SKM-1 treated with dmso at 0.1 percent for 144 hours (cell line): ENCODE data around the gene NUP107.
"Not testable (repeated sequence)": the region's sequence is repeated elsewhere in the genome, so short reads cannot be mapped to it uniquely, and the experiment has no call there.

Experiments
- DNase-seq: peaks from one replicate; lab custom pipeline; 2025; ENCODE audit not compliant: unreplicated experiment; lab: John Stamatoyannopoulos, UW

NUP107 gene

GRCh38 chr12:68686595-68687521, at the start of gene NUP107:
Gene NUP107 (plus strand): TSS chr12:68686978. CDS start chr12:68687066, 88 bp downstream.
- peak; percentile 88 for DNase-seq

- DNase-seq: not testable (repeated sequence)
These were observed 49.3 kb upstream of the NUP107 start for GRCh38 chr12:68637439-68637838.

DNA sequence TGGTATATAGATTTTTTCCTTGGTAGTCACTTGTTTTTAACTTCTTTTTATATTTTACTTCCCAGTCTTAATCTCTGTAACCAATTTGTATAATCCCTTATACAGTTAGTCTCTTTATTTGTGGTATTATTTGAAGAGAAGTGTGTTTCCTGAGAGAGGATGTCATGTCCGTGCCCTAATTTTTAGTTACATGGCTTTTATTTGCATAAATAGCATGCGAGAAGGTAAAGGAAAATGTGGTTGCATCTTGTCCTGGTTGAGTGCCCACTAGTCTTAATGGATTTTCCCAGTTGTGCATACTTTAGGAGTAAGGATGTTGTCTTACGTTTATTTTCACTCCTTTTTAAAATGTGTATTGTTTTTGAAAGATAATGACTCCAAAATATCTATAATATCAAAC, 48.6 kb upstream of the NUP107 start:
- DNase-seq: no peak

DNA sequence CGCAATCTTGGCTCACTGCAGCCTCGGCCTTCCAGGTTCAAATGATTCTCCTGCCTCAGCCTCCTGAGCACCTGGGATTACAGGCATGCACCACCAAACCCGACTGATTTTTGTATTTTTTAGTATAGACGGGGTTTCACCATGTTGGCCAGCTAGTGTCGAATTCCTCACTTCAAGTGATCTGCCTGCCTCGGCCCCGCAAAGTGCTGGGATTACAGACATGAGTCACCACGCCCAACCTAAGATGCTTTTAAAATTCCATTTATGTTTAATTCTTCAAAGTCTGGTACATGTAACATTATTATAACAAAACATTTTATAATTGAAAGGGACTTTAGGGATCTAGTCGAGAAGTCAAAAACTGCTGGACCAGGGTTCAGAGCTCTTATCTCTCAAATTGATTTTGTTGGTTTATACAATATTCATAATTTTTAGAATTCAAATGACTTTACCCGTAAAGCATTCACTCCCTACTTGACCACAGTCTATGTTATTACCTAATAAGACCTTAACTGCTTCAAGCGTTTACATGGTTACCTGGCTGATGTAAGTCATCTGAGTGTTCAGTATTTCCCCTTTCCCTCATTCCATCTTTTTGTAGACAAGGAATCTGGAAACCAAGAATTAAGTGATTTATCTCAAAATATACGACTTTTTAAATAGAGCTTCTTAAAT, 47.9 kb upstream of the NUP107 start:
- DNase-seq: no peak

DNA sequence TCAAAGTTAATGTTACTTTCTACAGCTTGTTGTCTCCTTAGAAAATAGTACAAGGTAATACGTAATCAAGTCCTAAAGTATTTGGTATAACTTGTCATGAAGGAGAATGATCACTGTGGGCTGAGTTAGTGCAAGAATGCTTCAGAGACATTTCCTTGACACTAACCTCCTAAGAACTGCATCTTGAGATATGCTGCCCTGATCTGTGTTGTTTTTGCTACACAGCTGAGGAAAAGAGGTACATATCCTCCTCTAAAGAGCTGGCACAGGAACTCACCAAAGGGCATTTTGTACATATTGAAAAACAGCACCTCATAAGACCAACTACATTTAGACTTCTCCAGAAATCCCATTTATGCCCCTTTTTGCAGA, 47.4 kb upstream of the NUP107 start:
- no peak for DNase-seq

DNA sequence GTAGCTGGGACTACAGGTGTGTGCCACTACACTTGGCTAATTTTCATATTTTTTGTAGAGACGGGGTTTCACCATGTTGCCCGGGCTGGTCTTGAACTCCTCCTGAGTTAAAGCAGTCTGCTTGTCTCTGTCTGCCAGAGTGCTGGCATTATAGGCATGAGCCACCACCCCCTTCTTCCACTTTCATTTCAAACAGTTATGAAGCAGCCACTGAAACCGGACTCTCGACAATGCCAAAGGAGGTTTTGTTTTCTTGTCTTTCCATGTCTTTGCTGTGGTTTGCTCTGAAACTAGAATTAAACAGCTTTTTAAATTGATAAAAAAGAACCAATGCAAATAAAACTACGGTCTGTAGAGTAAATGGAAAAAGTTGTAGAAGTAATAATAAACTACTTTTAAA, 45.6 kb upstream of the NUP107 start:
- DNase-seq: no peak

DNA sequence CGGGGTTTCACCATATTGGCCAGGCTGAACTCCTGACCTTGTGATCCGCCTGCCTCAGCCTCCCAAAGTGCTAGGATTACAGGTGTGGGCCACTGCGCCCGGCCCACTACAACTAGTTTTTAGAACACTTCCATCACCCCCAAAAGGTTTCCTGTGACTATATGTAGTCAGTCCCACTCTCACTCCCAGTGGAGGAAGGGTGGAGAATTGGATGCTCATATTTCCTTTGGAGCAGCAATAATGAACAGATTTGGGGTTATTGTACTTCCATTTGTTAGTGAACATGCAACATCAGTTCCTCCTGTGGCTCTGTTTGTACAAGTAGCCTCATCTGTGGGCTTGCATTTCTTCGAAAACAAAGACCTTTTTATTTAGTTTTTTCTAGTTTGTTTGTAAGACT, 40.3 kb upstream of the NUP107 start:
- DNase-seq: no peak

DNA sequence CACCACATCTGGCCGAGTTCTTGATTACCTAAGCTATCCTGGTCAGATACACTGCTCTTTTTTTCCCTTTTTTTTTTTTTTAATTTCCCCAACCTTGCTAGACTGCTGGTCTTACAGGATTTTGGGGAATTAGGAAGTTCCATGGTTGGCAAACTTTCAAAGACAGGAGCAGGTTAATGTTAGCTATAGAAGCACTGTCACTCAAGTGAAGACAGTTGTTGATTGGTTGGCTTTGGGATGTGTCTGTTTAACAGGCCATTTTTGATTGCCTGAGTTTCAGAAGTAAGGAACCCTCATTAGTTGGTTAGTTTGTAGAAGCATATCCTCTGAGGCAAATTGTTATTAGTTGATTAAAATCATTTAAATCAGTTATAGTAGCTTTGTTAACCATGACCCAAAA, 39.3 kb upstream of the NUP107 start:
- no peak for DNase-seq

DNA sequence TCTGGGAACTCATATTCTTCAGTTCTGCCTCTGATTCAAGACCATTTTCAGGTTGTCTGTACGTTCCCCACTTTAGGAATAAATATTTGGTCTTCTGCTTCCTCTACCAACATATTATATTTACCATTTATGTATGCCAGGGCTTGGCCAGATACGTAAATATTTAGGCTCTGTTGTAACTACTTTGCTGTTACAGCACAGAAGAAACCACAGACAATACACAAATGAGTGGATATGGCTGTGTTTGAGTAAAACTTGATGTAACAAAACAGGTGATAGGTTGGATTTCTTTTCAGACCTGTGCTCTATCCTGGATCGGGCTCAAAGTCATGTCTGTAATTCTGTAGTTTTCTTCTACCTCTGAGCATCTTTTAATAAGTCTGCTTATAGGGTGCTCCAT, 38.6 kb upstream of the NUP107 start:
- DNase-seq: no peak

- no peak for DNase-seq
These were observed 21.7 kb upstream of the NUP107 start for GRCh38 chr12:68665016-68665569.

DNA sequence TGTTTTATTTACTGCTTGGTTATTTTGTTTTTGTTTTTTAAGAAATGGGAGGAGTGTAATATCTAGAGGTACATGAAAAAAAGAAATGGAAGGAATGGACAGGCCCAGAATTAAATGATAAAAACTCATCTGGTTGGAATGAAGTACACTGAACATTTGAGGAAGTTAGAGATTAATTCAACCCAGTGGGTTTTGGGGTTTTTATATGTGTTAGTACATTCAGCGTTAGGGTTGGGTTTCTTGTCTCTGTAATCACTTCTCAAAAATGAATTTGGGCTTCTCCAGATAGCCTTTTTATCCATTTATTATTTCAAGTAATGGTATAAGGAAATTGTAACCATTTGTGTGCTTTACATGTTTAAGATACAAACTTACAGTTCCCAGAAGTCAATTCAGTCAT, 19.5 kb upstream of the NUP107 start:
- no peak for DNase-seq

DNA sequence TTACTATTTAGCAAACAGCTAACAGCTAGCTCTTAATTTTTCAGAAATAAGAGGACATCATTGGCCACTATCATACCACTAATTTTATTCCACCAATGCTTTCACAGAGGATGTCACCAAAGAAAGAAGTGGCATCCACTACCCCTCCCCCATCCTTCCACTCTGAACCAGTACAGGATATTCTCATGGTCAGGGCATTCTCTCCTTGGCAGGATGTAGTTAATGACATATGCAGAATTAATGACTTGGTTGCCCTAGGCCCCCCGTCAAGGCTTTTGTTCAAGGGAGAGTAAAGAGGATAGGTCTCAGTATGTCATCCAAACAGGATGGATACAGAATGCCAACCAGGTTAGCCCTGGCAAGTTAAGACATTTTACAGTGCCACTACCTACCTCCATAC, 18.9 kb upstream of the NUP107 start:
- no peak for DNase-seq

GRCh38 chr12:68671179-68671578, 15.6 kb upstream of the NUP107 start:
- DNase-seq: no peak

DNA sequence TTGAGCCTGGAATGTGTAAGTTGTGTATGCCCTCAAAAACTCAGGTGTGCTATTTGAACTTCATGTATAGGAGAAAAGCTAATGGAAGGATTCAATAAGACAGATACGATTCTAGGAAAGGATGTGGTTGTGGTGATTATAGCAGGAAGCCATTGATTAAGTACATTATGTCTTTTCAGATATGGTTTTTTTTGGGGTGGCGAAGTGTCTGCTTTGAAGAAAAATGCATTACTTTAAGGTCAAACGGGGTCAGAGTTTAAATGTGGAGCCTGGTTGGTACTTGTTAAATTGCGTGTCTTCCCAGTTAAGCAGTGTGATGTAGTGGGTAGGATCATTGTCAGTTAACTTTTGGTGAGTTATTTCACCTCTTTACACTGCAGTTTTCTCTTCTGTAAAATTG, 13.0 kb upstream of the NUP107 start:
- DNase-seq: no peak

DNA sequence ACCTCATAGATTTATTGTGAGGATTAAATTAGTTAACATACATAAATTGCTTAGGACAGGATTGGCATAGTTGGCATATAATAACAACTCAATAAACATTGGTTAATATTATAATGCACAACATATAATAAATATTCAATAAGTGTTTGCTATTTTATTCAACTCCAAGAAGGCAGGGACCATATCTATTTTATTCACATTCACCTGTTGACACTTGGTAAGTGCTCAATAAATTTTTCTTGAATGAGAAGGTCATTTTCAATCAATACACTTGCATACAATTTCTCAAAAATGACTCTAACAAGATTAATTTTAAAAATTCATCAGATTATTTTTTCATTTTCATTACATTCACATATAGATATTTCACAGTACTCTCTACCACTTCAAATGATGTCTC, 12.4 kb upstream of the NUP107 start:
- no peak for DNase-seq

GRCh38 chr12:68675101-68675842, 11.5 kb upstream of the NUP107 start:
- no peak for DNase-seq

- not testable (repeated sequence) for DNase-seq
These were observed 9.9 kb upstream of the NUP107 start for GRCh38 chr12:68676854-68677253.

GRCh38 chr12:68686262-68686594, 550 bp upstream of the NUP107 start:
- no peak for DNase-seq

DNA sequence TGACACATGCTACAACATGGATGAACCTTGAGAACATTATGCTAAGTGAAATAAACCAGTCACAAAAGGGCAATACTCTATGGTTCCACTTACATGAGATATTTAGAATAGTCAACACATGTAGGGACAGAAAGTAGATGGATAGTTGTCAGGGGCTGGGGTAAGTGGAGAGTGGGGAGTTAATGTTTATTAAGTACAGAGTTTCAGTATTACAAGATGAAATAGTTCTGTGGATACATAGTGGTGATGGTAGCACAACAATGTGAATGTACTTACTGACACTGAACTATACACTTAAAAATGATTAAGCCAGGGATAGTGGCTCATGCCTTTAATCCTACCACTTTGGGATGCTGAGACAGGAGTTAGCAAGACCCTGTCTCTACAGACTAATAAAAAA, 8.7 kb downstream of the NUP107 start:
- DNase-seq: no peak

- DNase-seq: no peak
These were observed 12.7 kb downstream of the NUP107 start for GRCh38 chr12:68699486-68699885.

GRCh38 chr12:68727776-68728175, 41.0 kb downstream of the NUP107 start:
- DNase-seq: no peak

- no peak for DNase-seq
These were observed 46.9 kb downstream of the NUP107 start for GRCh38 chr12:68733661-68734071.
